GM12801 (cell line): ENCODE data around the gene AGRN.

ENCODE experiments used
- CTCF ChIP-seq: IDR thresholded peaks from one replicate; pipeline ENCODE4 v1.5.1; 2011; ENCODE audit warnings: control low read depth; ENCODE audit not compliant: insufficient read length; ENCODE audit errors: extremely low read depth

AGRN gene

GRCh38 chr1:1020000-1020404, at the start of gene AGRN:
TSS of gene AGRN (plus strand) at chr1:1020120. CDS start at chr1:1020173, 53 bp downstream.
- no peak for TF ChIP-seq CTCF

GRCh38 chr1:970242-970972, 49.5 kb upstream of the AGRN start:
- no peak for TF ChIP-seq CTCF

- no peak for TF ChIP-seq CTCF
Measured at GRCh38 chr1:970973-971730, 48.8 kb upstream of the AGRN start.

GRCh38 chr1:971751-972506, 48.0 kb upstream of the AGRN start:
- no peak for TF ChIP-seq CTCF

GRCh38 chr1:972726-973458, 47.0 kb upstream of the AGRN start:
- no peak for TF ChIP-seq CTCF

DNA sequence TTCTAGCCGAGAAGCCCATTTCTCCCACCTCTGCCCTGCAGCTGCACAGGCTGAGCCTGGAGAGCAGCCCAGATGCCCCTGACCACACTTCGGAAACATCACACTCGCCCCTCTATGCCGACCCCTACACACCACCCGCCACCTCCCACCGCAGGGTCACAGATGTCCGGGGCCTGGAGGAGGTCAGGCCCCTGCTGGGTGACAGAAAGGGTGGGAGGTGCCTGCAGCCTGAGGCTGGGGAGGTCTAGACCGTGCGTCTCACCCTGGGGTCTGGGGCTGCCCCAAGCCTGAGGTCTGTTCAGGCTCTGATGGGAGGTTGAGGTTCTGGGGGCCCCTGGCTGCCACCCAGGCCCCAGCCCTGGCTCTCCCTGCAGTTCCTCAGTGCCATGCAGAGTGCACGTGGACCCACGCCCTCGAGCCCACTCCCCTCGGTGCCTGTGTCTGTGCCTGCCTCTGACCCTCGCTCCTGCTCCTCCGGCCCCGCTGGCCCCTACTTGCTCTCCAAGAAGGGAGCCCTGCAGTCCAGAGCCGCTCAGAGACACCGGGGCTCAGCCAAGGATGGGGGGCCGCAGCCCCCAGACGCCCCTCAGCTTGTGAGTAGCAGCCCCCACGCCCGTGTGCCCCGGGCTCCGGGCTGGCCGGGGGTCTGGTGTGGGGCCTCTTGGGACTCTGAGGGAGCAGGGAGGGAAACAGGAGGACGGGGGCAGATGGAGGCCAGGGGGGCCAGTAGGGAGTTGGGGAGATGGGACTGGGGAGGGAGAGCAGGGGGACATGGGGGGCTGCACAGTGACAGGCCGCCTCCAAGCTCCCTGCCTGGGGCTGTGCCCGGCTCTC, 46.2 kb upstream of the AGRN start:
- no peak for TF ChIP-seq CTCF
